Measurements from ENCODE around the gene FAM149A. TPM values are rescaled to one million over a fixed set of nuclear protein-coding genes. Genes with fewer than 3 reads are reported as not detected.

The FAM149A gene
- total and polyA plus RNA-seq, 4 donors: 12.0 to 27.1 (median 15.0) TPM

DNA sequence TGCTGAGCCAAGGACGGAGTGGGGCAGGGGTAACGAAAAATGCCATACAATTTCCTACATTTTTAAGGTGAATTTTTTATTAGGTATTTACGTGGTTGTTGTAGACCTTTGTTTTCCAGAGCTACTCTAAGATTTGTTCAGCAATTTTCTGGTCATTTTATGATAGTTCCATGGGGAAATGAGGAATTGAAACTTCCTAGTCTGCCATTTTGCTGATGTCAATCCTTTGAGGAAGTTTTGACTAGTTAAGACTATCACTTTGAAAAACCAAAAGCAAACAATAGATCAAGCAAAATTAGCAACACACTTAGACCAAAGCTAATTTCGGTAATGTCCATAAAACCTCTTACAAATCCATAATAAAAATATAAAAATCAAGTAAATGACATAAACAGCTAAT, 42.6 kb upstream of the FAM149A start:
- no peaks in the 10 kb centered on the region for H3K9me3 ChIP-seq (ENCODE audit: control insufficient read depth in 4 of 4, low read length in 3 of 4)
- no peaks in the 10 kb centered on the region for H3K4me1 ChIP-seq (ENCODE audit: control insufficient read depth in 4 of 4, insufficient read depth in 4 of 4, low read length in 3 of 4)
- no peaks in the 10 kb centered on the region for H3K36me3 ChIP-seq (ENCODE audit: control insufficient read depth in 4 of 4, insufficient read depth in 3 of 4, low read depth in 1 of 4, low read length in 3 of 4)
- DNase-seq (ENCODE audit: low spot score): no peak
- TF ChIP-seq YY1 (IDR thresholded peaks at IDR 0.05): no peak
- no peak for TF ChIP-seq GABPA (IDR thresholded peaks at IDR 0.05 in 1 of 2, conservative IDR thresholded peaks at IDR 0.05 in 1 of 2)
- TF ChIP-seq JUND (IDR thresholded peaks at IDR 0.05): no peak
- no peak for TF ChIP-seq RXRA (IDR thresholded peaks at IDR 0.05)
- TF ChIP-seq HNF4G (IDR thresholded peaks at IDR 0.05): no peak
- no peak for TF ChIP-seq TAF1 (conservative IDR thresholded peaks at IDR 0.05)
- TF ChIP-seq HNF4A (conservative IDR thresholded peaks at IDR 0.05): no peak
- no peak for TF ChIP-seq FOXA1 (IDR thresholded peaks at IDR 0.05)
- no peak for TF ChIP-seq FOXA2 (IDR thresholded peaks at IDR 0.05)
- TF ChIP-seq EGR1 (IDR thresholded peaks at IDR 0.05; ENCODE audit: low read depth in 2 of 2): no peak
- 74% methylated on average over 4 of the region's 4 CpGs for WGBS
- H3K9ac ChIP-seq (ENCODE audit: low read depth in 1 of 2, low read length in 2 of 2): no peak overlapping the region
- H3K4me3 ChIP-seq (ENCODE audit: low read depth in 1 of 3, low read length in 3 of 3): no peak overlapping the region
- no peaks in the 10 kb centered on the region for H3K27me3 ChIP-seq (ENCODE audit: control insufficient read depth in 4 of 4, insufficient read depth in 4 of 4, low read length in 3 of 4)
- H3K27ac ChIP-seq (ENCODE audit: low read depth in 1 of 2, low read length in 2 of 2): no peak overlapping the region

- no peaks in the 10 kb centered on the region for H3K36me3 ChIP-seq (ENCODE audit: control insufficient read depth in 4 of 4, insufficient read depth in 3 of 4, low read depth in 1 of 4, low read length in 3 of 4)
- peak overlapping the region in 2 of 3 donors; percentile 62 to 98 for H3K4me3 ChIP-seq (ENCODE audit: low read depth in 1 of 3, low read length in 3 of 3)
- H3K4me1 ChIP-seq (ENCODE audit: control insufficient read depth in 4 of 4, insufficient read depth in 4 of 4, low read length in 3 of 4): peaks cover 0 to 13% (median 8%) of the 10 kb centered on the region in 4 donors
- no peak for TF ChIP-seq FOXA2 (IDR thresholded peaks at IDR 0.05)
- peak; percentile 35 to 49 for TF ChIP-seq HNF4A (conservative IDR thresholded peaks at IDR 0.05)
- peak; percentile 48 for TF ChIP-seq YY1 (IDR thresholded peaks at IDR 0.05)
- TF ChIP-seq NR2F2 (IDR thresholded peaks at IDR 0.05): no peak
- TF ChIP-seq HNF4G (IDR thresholded peaks at IDR 0.05): no peak
- no peak for TF ChIP-seq JUND (IDR thresholded peaks at IDR 0.05)
- TF ChIP-seq CTCF (IDR thresholded peaks at IDR 0.05; ENCODE audit: low read depth, low read length, missing input control): peak; percentile 59
- TF ChIP-seq GABPA (IDR thresholded peaks at IDR 0.05 in 1 of 2, conservative IDR thresholded peaks at IDR 0.05 in 1 of 2): no peak
- TF ChIP-seq, protein P1, sequence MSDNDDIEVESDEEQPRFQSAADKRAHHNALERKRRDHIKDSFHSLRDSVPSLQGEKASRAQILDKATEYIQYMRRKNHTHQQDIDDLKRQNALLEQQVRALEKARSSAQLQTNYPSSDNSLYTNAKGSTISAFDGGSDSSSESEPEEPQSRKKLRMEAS (IDR thresholded peaks at IDR 0.05): no peak
- no peak for TF ChIP-seq EGR1 (IDR thresholded peaks at IDR 0.05; ENCODE audit: low read depth in 2 of 2)
- TF ChIP-seq, protein P2, sequence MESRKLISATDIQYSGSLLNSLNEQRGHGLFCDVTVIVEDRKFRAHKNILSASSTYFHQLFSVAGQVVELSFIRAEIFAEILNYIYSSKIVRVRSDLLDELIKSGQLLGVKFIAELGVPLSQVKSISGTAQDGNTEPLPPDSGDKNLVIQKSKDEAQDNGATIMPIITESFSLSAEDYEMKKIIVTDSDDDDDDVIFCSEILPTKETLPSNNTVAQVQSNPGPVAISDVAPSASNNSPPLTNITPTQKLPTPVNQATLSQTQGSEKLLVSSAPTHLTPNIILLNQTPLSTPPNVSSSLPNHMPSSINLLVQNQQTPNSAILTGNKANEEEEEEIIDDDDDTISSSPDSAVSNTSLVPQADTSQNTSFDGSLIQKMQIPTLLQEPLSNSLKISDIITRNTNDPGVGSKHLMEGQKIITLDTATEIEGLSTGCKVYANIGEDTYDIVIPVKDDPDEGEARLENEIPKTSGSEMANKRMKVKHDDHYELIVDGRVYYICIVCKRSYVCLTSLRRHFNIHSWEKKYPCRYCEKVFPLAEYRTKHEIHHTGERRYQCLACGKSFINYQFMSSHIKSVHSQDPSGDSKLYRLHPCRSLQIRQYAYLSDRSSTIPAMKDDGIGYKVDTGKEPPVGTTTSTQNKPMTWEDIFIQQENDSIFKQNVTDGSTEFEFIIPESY (IDR thresholded peaks at IDR 0.05): no peak
- no peak for TF ChIP-seq FOXA1 (IDR thresholded peaks at IDR 0.05)
- TF ChIP-seq RXRA (IDR thresholded peaks at IDR 0.05): peak; percentile 46 to 63
- TF ChIP-seq TAF1 (conservative IDR thresholded peaks at IDR 0.05): peak; percentile 59
- no peak for TF ChIP-seq ATF3 (IDR thresholded peaks at IDR 0.05)
- TF ChIP-seq RAD21 (IDR thresholded peaks at IDR 0.05): peak; percentile 86 to 93
- peak; percentile 12 for TF ChIP-seq REST (IDR thresholded peaks at IDR 0.05)
- TF ChIP-seq SP1 (IDR thresholded peaks at IDR 0.05): peak; percentile 56
- H3K27ac ChIP-seq (ENCODE audit: low read depth in 1 of 2, low read length in 2 of 2): peak overlapping the region in 1 of 2 donors; percentile 83
- no peaks in the 10 kb centered on the region for H3K9me3 ChIP-seq (ENCODE audit: control insufficient read depth in 4 of 4, low read length in 3 of 4)
- 39% methylated on average over 9 of the region's 9 CpGs for WGBS
- H3K27me3 ChIP-seq (ENCODE audit: control insufficient read depth in 4 of 4, insufficient read depth in 4 of 4, low read length in 3 of 4): no peaks in the 10 kb centered on the region
- no peak for DNase-seq (ENCODE audit: low spot score)
- H3K9ac ChIP-seq (ENCODE audit: low read depth in 1 of 2, low read length in 2 of 2): peak overlapping the region in 1 of 2 donors; percentile 99
These were observed 36.6 kb upstream of the FAM149A start for GRCh38 chr4:186067757-186068385.

All from liver (tissue), 9 donors.